ENCODE data around the gene TEX52.
A peak's percentile ranks its signal among the peaks of the same experiment; 100 is the strongest.
"Not testable (repeated sequence)": the region's sequence is repeated elsewhere in the genome, so short reads cannot be mapped to it uniquely, and the experiment has no call there.

The TEX52 gene

DNA sequence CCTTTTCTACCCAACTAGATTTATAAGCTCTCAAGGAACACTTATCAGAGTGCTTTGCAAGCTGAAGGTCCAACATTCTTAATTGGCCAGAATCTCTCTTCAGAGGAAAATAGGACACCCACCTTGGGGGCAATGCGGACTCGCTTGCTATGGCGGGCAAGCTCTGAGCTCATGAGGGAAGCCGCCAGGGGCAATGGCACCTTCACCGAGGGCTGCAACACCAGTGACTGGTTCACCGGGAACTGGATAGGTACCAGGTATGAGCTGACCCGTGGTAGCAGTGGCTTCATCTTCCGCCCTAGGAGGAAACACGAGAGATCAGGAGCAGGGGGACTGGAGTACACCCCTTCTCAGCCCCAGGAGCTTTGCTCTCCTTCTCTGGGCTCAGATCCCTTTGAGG, 7.4 kb upstream of the TEX52 start:
- DNase-seq: no peak

DNA sequence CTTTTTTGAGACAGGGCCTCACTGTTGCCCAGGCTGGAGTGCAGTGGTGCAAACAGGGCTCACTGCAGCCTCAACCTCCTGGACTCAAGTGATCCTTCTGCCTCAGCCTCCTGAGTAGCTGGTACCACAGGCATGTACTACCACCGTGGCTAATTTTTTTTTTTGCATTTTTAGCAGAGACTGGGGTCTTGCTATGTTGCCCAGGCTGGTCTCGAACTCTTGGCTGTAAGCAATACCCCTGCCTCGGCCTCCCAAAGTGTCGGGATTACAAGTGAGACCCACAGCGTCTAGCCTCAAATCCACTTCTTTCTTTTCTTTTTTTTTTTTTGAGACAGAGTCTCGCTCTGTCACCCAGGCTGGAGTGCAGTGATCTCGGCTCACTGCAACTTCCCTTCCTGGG, 6.6 kb upstream of the TEX52 start:
- not testable (repeated sequence) for DNase-seq

DNA sequence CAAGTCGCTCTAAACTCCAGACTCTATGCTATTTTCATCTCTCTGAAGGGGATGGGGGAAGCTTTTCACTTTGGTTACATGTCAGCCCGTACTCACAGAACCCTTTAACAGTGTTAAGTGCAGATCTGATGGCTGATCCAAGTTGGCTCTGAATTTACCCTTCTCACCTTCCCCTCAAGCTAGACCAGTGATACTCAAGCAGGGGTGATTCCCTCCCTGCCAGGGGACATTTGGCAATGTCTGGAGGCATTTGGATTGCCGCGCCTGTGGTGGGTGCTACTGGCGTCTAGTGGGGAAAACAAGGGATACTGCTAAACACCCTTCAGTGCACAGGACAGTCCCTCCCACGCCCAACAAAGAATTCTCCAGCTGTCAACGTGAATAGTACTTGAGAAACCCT, 6.0 kb upstream of the TEX52 start:
- no peak for DNase-seq

DNA sequence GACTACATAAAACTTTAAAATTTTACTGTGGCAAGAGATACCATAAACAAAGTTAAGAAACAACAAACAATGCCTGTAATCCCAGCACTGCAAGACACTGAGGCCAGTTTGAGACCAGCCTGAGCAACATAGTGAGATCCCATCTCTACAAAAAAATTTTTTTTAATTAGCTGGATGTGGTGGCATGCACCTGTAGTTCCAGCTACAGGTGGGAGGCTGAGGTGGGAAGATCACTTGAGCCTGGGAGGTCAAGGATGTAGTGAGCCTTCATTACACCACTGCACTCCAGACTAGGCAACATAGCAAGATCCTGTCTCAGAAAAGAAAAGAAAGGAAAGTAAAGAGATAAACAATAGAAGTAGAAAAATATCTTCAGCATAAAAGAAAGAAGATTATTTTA, 3.3 kb upstream of the TEX52 start:
- DNase-seq: no peak

DNA sequence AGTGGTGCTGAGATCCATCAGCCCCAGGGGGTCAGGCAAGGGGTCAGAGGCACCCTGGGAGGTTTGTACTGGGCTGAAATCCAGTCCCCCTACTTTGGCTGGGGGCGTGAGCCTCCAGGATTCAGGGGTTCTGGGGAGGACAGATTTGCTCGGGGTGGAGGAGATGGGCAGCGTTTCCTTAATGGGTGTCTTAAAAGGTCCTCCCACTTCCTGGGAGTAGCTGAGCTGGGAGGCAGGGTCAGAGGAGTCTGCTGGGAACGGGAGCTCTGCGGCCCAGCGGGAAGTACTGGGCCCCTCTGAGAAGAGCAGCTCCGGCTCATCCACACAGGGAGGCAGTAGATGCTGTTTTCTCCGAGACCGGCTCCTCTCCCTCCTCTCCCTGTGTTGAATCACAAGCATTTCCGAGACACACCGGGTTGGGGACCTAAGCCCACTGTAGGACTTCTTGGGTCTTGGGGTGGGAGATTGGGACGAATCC, 2.1 kb upstream of the TEX52 start:
- DNase-seq: no peak

DNA sequence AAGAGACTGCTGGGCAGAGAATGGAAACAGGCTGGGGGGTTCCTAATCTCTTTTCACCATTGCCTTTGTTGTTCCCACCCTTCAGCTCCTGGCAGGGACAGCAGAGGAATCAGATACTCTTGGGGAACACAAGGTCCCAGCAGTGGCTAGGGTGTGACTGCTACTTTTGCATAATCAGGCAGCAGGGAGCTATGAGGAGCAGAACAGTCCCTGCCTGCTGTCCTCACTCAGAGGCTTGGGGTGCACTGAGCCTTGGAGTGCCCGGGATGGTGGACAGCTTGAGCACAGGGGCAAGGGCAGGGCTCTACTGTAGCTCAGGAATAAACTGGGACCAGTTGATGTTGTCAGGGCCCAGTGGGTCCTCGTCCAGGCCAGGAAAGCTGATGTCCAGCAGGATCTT, 1.5 kb upstream of the TEX52 start:
- DNase-seq: no peak

DNA sequence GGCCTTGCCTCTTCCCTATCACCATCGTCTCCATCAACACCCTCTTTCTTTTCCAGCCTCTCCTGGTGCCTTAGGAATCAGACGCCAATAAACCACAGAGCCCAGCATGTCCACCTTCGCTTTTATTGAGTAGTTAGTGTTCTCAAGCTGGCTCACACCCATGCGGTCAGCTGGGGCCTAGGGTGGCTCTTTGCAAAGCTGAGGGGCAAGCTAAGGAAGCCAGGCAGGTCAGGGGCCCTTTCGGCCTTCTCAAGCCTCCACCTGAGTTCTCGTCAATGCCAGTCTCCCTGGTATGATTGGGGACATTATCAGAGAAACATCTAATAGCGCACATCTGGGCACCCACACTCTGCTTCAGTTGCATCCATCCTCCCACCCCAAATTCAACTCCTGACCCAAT, 737 bp upstream of the TEX52 start:
- no peak for DNase-seq

DNA sequence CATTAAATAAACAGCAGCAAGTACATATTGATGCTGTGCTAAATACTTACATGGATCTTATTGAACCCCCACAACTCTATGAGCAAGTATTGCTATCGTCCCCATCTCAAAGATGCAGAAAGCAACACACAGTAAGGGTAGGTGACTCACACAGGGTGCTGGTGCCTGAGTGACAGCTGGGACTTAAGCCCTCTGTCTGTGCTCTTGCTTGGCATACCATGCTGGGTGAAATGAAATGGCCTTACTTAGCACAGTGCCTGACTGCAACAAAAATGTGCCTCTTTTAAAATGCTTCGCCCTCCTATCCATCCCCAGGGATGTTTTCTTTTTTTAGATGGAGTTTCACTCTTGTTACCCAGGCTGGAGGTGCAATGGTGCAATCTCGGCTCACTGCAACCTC, 788 bp downstream of the TEX52 start:
- peak in 1 of 3 experiments; percentile 31 for DNase-seq

DNA sequence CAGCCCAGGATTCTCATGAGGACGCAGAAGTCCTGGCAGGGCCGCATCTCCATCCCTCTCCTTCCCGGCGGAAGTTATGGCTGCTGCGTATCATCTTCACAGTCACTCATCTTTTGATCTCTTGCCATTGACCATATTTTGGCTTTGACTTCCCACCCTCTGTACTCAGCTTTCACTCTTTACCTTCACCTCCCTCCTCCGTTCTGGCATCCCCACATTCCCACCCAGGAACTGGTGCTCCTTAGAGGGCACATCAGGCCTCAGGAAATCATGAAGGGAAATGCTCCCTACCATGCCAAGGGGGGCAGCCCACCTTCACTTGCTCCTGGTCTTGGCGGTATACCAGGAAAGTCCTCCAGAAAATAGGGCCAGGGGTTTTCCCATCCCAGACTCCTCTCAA, 1.3 kb downstream of the TEX52 start:
- no peak for DNase-seq

DNA sequence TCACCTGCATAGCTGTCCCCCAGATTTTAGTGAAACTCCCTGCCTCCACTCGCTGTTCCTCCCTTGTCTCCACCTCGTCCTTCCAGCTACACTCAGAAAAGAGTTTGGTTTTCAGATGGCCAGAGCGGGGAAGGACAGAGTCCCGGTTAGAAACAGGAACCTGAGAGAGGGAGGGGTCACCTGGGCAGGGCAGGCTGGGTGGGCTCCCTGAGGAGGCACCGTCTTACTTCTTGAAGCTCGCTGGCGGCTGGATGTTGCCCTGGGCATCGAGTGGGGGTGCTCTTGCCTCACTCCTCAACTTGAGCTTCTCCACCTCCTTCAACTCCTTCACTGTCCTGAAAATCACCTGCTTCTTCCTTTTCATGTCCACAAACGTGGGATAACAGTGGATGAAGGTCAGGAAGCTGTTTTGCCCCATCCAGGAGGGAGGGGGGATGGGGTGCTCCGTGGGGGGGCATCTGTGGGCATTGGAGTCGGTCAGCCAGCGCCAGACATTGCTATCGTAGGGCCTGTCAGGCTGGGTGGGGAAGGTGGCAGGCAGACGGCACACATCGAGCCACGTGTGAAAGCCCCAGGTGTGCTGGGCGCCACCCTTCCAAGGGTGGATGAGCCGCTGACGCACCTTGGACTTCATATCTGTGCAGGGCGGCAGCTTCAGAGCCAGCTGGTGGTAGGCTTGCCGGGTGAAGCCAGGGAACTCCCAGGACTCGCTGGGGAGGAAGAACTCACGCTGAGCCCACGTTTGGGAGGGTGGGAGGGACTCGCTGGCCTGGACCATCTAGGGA, 2.0 kb downstream of the TEX52 start:
- no peak for DNase-seq

DNA sequence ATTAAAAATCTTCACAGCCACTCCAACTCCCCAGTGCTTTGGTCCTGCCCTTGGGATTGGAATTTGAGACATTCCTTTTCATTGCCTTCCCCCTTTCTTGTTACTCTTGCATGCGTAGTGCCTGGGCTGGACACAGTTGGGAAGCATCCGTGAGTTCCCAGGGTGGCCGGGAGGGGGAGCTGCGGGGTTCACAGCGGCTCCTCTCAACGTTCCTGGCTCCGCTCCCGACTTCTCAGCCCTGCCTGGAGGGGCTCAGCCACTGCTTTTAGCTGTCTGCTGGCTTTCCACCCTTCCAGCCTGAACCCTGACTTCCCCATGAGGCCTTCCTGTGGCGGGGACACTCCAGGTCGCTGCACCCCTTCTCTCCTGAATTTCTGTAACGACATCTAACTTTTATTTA, 3.2 kb downstream of the TEX52 start:
- DNase-seq: peak; percentile 18 to 54 (median 32)

DNA sequence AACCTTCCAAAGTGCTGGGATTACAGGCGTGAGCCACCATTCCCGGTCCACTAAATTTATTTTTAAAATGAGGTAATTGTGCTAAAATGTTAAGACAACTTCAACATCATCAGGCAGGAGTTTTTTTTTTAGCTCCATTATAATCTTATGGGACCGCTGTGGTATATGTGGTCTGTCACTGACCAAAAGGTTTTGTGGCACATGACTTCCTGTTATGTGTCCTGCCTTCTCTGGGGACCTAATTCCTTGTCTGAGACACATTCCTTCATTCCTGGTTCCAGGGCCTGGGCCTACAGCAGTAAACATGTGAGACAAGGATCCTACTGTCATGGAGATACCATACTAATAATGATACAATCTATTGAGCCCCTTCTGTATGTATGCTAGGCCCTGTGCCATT, 4.9 kb downstream of the TEX52 start:
- no peak for DNase-seq

DNA sequence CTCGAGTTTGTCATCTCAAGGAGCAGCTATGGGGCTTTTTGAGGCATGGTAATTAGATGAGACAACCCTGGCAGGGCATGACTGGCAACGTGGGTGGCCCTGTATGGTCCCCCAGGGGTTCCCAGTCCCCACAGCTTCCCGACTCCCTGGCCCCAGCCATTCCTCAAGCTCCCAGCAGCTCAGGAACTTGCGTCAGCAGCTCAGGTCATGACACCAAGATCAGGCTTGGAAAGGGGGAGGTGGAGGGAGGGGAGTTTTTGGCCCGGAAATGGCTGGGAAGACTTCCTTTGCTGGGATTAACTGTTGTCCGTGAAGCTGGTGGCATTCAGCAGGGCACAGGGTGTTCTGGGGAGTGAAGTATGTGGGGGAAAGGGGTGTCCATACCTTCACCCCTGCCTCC, 11.6 kb downstream of the TEX52 start:
- DNase-seq: no peak

DNA sequence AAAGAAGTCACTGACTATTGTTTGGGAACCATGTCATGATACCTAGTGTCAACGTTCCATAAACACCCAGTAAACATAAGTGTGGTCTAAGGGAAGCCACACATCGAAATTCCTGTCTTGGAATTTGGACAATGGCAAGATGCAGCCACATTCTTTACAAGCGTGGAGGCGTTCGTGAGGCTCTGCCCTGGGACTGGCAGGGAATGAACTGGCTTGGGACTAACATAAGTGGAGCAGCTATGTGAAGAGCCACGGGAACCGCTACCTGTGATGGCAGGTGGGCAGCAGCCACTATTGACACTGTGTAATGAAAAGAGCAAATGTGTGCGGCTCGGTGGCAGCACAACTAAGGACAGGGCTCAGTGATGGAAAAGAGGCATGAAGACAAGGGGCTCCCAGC, 12.1 kb downstream of the TEX52 start:
- DNase-seq: no peak

DNA sequence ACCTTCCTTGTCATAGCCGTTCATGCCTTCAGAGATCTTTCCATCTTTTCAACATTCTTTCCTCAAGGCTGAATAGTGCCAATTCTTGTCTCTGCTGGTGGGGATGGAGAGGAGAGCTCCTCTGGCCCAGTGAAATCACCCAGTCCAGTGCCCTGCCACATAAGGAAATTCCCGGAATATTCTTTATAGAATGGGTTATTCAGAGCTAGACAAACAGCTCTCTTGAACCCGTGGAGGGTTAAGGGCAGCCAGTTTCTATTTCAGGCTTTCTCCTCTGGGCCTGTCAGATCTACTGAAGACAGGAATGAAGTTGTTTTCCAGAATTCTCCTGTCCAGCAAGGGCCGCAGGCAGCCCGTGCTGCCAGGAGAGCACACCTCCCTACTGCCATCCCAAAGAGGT, 13.9 kb downstream of the TEX52 start:
- DNase-seq: no peak

DNA sequence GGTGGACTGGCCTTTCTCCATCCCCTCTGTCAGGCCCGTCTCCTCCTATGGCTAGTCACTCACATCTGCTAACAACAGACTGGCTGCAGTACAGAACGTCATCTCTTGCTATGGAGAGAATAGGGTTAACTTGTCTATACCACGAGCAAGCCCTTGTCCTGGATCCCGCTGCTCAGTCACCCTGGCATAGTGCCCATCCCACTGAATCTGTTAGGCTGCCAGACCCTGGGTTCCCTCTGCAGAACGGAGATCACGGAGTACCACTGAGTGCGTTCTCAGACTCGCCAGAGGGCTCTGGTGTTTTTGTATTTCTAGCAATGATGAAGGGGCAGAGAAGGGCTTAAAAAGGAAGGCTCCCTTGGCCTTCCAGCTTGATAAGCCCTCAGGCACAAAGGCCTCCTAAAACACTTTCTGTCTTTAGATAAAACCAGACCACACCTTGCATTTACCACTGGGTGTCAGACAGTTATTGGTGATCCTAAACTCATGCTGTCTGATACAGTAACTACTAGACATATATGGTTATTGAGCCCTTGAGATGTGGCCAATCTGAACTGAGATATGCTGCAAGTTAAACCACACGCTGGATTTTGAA, 15.7 kb downstream of the TEX52 start:
- no peak for DNase-seq

DNA sequence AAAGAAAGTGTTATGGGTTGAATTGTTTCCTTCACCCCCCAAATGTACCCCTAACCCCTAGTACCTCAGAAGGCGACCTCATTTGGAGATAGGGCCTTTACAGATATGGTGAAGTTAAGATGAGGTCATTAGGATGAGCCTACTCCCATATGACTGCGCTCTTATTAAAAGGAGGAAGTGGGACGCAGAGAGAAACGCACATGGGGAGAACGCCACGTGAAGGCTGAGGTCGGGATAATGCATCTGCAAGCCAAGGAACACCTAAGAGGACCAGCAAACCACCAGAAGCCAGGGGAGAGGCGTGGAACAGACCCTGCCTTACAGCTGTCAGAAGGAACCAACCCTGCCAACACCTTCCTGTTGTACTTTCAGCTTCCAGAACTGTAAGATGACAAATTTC, 20.3 kb downstream of the TEX52 start:
- no peak for DNase-seq

DNA sequence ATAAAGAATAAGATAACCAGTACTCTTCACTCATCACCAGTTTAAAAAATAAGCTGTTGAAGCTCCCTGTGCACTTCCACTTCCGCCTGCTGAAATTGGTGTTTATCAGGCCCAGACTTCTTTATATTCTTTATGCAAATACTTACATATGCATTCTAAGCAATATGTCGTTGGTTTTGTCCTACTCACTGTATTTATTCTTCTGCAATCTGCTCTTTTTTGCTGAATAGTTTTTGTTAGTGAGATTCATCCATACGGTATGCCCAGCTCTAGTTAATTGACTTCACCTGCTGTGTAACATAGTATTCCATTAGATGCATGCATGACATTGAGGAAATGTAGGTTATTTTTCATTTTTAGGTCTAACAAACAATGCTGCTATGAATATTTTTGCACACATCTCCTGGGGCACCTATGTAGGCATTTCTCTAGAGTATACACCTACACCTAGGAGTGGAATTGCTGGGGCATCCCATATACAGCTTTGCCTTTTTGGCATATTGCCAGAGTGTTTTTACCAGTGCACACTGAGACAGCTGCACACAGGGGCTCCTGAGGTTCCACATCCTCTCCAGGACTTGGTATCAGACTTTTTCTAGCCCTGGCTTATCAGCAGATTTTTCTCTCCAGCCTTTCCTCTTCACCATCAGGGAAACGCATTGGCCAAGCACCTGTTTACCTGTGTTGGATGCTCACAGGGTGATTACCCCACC, 21.0 kb downstream of the TEX52 start:
- peak in 1 of 3 experiments; percentile 37 for DNase-seq

DNA sequence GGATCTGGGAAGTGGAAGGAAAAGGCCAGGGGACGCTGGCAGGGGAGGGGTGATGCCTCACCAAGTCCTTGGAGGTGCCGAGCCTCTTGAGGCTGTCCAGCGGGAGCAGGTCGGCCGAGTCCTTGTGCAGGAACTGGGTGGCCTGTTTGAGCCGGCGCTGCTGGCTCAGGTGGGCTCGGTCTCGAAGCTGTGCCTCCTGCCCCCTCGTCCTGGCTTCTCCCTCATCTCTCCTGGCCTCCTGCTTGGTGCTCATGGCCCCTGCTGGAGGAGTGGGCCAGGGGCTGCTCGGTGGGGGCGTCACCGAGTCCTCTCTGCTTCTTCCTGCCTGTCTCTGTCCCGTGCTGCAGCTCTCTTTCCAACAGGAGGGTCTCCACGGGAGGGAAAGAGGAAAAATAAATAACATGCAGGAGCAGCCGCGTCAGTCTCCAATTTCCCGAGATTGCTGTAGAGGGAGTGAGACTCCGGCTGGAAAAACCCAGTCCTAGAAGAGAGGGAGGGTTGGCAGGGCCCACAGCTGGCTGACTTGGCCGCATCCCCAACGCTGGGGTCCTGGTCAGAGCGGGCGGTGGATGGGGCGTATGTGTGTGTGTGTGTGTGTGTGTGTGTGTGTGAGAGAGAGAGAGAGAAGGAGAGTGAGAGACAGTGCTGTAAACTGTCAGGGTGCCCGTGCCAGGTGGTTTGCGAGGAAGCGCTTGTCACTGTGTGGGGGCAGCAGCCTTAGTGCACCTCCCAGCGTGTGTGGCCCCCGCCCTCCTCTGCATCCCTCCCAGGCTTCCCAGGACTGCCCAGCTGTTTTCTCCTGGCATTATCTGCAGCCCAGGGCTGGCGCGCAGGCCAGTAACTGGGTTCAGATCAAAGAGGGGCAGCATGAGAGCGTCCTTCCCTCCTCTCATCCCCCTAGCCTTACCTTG, 22.0 kb downstream of the TEX52 start, which contains the start of gene NRIP2:
Gene NRIP2 (minus strand): TSS at position 455 of the 911 bp plus-strand sequence. CDS start 52 bp downstream, at position 403.
- DNase-seq: peak in 2 of 3 experiments; percentile 32 to 66

DNA sequence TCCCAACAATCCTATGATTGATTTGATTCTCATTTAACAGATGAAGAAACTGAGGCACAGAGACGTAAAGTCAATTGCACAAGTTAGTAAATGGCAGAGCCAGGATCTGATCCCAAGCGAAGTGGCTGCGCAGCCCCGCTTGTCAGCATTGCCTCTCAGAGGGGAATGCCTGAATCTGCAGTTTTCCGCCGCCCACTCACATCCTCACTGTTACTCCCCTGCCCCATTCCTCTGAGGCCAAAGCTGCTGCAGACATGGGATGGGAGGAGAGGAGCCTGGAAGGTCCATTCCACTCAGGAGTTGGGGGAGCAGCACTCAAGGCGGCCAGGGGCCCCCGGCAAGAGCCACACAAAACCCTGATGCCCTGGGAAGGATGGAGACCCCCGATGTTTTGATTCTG, 23.0 kb downstream of the TEX52 start:
- no peak for DNase-seq

DNA sequence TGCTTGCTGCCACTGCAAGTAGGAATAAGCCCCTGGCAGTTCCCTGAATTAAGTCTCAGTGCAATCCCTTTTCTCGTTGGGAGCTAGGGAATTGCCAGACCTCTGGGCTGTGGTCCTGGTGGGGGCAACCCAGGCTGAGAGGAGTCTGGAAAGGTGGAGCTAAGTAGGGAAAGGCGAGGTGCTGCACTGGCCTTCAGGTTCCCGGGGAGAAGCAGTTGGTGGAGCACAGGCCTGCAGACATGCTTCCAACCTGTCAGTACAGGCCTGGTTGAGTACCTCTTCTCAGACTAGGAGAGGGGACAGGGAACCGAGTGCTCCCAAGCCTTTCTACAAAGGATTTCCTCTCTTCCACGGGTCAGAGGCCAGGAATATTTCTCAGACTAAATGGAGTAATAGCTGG, 23.5 kb downstream of the TEX52 start:
- no peak for DNase-seq

DNA sequence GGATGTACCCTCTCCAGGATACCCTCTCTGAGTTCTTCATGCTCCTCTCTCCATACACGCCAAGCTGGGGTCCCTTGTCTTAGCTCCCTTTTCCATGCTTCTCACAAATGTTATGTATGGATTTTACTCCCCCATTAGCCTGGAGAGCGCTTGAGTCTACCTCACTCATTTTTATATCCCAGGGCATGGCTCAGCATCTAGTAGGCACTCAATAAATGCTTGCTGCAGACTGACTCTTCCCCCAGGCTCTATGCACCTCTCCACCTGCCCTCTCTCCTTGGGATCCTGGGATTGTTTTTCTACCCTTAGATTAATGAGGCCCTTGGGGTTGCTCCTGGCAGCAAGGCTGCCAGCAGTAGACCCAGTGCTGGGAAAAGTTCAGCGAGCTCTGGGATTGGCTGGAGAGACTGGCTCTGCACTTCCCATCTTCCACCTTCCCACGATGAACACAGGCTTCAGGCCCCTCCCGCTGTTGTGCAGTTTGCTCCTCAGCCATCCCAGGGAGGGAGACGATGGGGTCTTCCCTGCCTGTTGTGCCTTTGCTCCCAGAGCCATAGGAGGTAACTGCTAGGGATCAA, 24.2 kb downstream of the TEX52 start:
- peak in 1 of 3 experiments; percentile 7 for DNase-seq
